Lung (tissue), 12 donors: ENCODE measurements around the gene CASK. TPM values are rescaled to one million over a fixed set of nuclear protein-coding genes. Genes with fewer than 3 reads are reported as not detected.
A peak's percentile ranks its signal among the peaks of the same experiment; 100 is the strongest.

Source experiments
- ATAC-seq: fragments of 200-7000 bp; cut with Tn5 transposase; one replicate; pipeline ENCODE4 v1.9.1; 2020; ENCODE audit warnings: moderate number of reproducible peaks; ENCODE audit not compliant: insufficient read depth, low FRiP score
- DNase-seq, 3 donors: peaks; one replicate each; pipeline ENCODE4 v3.0.0-alpha.2; 2013 to 2017
- H3K27ac ChIP-seq, 2 donors: one replicate each; pipeline ENCODE4 v1.5.1; 2013; ENCODE audit warnings: mild to moderate bottlenecking in 2 of 2, moderate library complexity in 2 of 2, control low read depth in 1 of 2, inconsistent platforms in 1 of 2, low read depth in 1 of 2, low read length in 1 of 2
- H3K27me3 ChIP-seq, 3 donors: one replicate each; pipeline ENCODE4 v1.5.1; 2013; ENCODE audit warnings: low read length in 2 of 3; ENCODE audit not compliant: control insufficient read depth in 3 of 3, insufficient read depth in 3 of 3
- H3K36me3 ChIP-seq, 4 donors: one replicate each; pipeline ENCODE4 v1.5.1; 2013; ENCODE audit warnings: low read length in 4 of 4, mild to moderate bottlenecking in 1 of 4, moderate library complexity in 1 of 4; ENCODE audit not compliant: control insufficient read depth in 4 of 4, insufficient read depth in 4 of 4
- H3K4me1 ChIP-seq, 5 donors: one replicate each; pipeline ENCODE4 v1.5.1; 2013; ENCODE audit warnings: low read length in 5 of 5, mild to moderate bottlenecking in 2 of 5, moderate library complexity in 1 of 5; ENCODE audit not compliant: control insufficient read depth in 5 of 5, insufficient read depth in 5 of 5
- H3K4me3 ChIP-seq: one replicate; pipeline ENCODE4 v1.5.1; 2013; ENCODE audit warnings: mild to moderate bottlenecking, control low read depth, moderate library complexity
- H3K9ac ChIP-seq, 2 donors: one replicate each; pipeline ENCODE4 v1.5.1; 2013; ENCODE audit warnings: low read length in 2 of 2, control low read depth in 1 of 2; ENCODE audit not compliant: insufficient read depth in 1 of 2
- H3K9me3 ChIP-seq, 4 donors: one replicate each; pipeline ENCODE4 v1.5.1; 2013; ENCODE audit warnings: low read length in 3 of 4, mild to moderate bottlenecking in 1 of 4, moderate library complexity in 1 of 4; ENCODE audit not compliant: control insufficient read depth in 4 of 4, insufficient read depth in 3 of 4
- CTCF ChIP-seq: IDR thresholded peaks from 2 replicates; pipeline ENCODE4 v1.5.1; 2012; ENCODE audit warnings: mild to moderate bottlenecking; ENCODE audit errors: control extremely low read depth, extremely low read depth
- WGBS, 2 donors: extraction: QIAGEN DNeasy Blood & Tissue Kit; methylation state at CpG; one replicate each; pipeline ENCODE4 v1.1.7; 2013; 5-methylcytosine and 5-hydroxymethylcytosine counted together
- polyA plus RNA-seq, 2 donors: library from polyadenylated mRNA; stranded (reverse); fragments of 200-250 nt; gene quantifications; one replicate each; pipeline ENCODE4 v1.2.1, GENCODE V29; 2013
- total RNA-seq, 2 donors: library from RNA; depleted of rRNA in 1 of 2; stranded (reverse); fragments of >200 nt in 1 of 2; gene quantifications; one replicate each; pipeline ENCODE4 v1.2.1, GENCODE V29; 2014 to 2021
- donor health status: control.
- donor health status: control.
- donor health status: Bipolar disorder and iron deficiency.
- donor health status: healthy.
- donor health status: DM: yes; HTN: yes; CAD: no.

The CASK gene
- total and polyA plus RNA-seq, 4 donors, result 8.2 to 68.1 (median 30.6) TPM

GRCh38 chrX:41863343-41864203 lies 59.8 kb downstream of the CASK start:
- no peaks in the 10 kb centered on the region for H3K4me1 ChIP-seq
- no peak overlapping the region for H3K4me3 ChIP-seq
- no peak for DNase-seq
- WGBS, 2 donors, result 73 to 84% methylated on average over 2 of the region's 2 CpGs
- no peak overlapping the region for H3K27ac ChIP-seq
- no peak for TF ChIP-seq CTCF
- H3K9me3 ChIP-seq, result no peaks in the 10 kb centered on the region
- H3K36me3 ChIP-seq, result no peaks in the 10 kb centered on the region
- peaks cover 0 to 13% (median 12%) of the 10 kb centered on the region in 3 donors for H3K27me3 ChIP-seq
- no peak for ATAC-seq
- no peak overlapping the region for H3K9ac ChIP-seq

GRCh38 chrX:41862562-41863184 lies 60.7 kb downstream of the CASK start:
- no peak overlapping the region for H3K27ac ChIP-seq
- TF ChIP-seq CTCF, result no peak
- H3K9ac ChIP-seq, result no peak overlapping the region
- no peaks in the 10 kb centered on the region for H3K9me3 ChIP-seq
- ATAC-seq (no peak), DNase-seq (peak in 2 of 3 donors; percentile 37 to 48)
- WGBS, 2 donors, result 46 to 66% methylated on average over 4 of the region's 4 CpGs
- peaks cover 0 to 15% (median 10%) of the 10 kb centered on the region in 3 donors for H3K27me3 ChIP-seq
- H3K4me1 ChIP-seq, result peaks cover 0 to 2% (median 0%) of the 10 kb centered on the region in 5 donors
- no peak overlapping the region for H3K4me3 ChIP-seq
- H3K36me3 ChIP-seq, result no peaks in the 10 kb centered on the region

GRCh38 chrX:41858161-41858775 lies 65.1 kb downstream of the CASK start:
- no peak overlapping the region for H3K27ac ChIP-seq
- no peak overlapping the region for H3K9ac ChIP-seq
- no peaks in the 10 kb centered on the region for H3K9me3 ChIP-seq
- no peaks in the 10 kb centered on the region for H3K36me3 ChIP-seq
- no peak for TF ChIP-seq CTCF
- H3K4me1 ChIP-seq, result peaks cover 0 to 2% (median 0%) of the 10 kb centered on the region in 5 donors
- peak in 1 of 3 donors; percentile 18 for DNase-seq
- peaks cover 0 to 20% (median 17%) of the 10 kb centered on the region in 3 donors for H3K27me3 ChIP-seq
- WGBS, 2 donors, result 59 to 78% methylated on average over 4 of the region's 4 CpGs
- H3K4me3 ChIP-seq, result no peak overlapping the region
- no peak for ATAC-seq
